Neutrophil (primary cell): Measurements from ENCODE around the gene SND1.
A peak's percentile ranks its signal among the peaks of the same experiment; 100 is the strongest.

Experiments
- H3K27ac ChIP-seq: fragments of 200-600 bp; sonication (generic); 2 replicates; pipeline ENCODE4 v1.5.1; 2016; ENCODE audit warnings: mild to moderate bottlenecking, moderate library complexity
- H3K27me3 ChIP-seq: fragments of 200-600 bp; sonication (generic); 2 replicates; pipeline ENCODE4 v1.6.0; 2016; ENCODE audit warnings: mild to moderate bottlenecking
- H3K36me3 ChIP-seq: fragments of 200-600 bp; sonication (generic); 2 replicates; pipeline ENCODE4 v1.5.1; 2017
- H3K4me1 ChIP-seq, 2 experiments: fragments of 200-600 bp in 1 of 2; sonication (generic) in 1 of 2; 1 replicate in 1 of 2; 2 replicates in 1 of 2; pipeline versions ENCODE4 v1.5.1 to v1.6.1; 2013 to 2016; ENCODE audit warnings: low read depth in 1 of 2, low read length in 1 of 2, mild to moderate bottlenecking in 1 of 2, moderate library complexity in 1 of 2; ENCODE audit not compliant: control insufficient read depth in 1 of 2, insufficient read depth in 1 of 2
- H3K4me3 ChIP-seq, 2 experiments: fragments of 200-600 bp in 1 of 2; sonication (generic) in 1 of 2; 1 replicate in 1 of 2; 2 replicates in 1 of 2; pipeline ENCODE4 v1.5.1; 2013 to 2016; ENCODE audit warnings: low read depth in 1 of 2, low read length in 1 of 2, mild to moderate bottlenecking in 1 of 2, moderate library complexity in 1 of 2
- H3K9me3 ChIP-seq: fragments of 200-600 bp; sonication (generic); 2 replicates; pipeline ENCODE4 v1.5.1; 2016
- TF ChIP-seq, protein P1 (sequence below): fragments of 200-600 bp; sonication (generic); IDR thresholded peaks from 2 replicates; pipeline ENCODE4 v1.5.1; 2016; ENCODE audit warnings: antibody characterized with exemption

SND1 gene

DNA sequence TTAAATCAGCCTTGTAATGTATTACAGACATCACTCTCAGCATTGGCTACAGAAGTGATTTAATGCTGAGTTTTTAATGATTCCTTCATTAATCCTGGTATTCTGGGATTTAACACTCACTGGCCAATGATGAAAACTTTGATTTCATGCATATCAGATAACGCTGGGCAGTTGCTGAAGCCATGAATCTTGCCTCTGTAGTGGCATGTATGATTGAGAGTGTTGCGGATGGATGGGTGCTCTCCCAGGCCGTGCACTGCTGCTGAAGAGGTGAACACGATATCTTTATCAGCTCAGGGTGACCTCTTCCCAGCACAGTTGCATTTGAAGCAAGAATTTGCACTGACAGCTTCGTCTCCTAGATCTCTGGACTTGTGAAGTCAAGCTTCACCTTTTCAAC, 210.5 kb downstream of the SND1 start:
- no peak overlapping the region for H3K27ac ChIP-seq
- TF ChIP-seq, protein P1, sequence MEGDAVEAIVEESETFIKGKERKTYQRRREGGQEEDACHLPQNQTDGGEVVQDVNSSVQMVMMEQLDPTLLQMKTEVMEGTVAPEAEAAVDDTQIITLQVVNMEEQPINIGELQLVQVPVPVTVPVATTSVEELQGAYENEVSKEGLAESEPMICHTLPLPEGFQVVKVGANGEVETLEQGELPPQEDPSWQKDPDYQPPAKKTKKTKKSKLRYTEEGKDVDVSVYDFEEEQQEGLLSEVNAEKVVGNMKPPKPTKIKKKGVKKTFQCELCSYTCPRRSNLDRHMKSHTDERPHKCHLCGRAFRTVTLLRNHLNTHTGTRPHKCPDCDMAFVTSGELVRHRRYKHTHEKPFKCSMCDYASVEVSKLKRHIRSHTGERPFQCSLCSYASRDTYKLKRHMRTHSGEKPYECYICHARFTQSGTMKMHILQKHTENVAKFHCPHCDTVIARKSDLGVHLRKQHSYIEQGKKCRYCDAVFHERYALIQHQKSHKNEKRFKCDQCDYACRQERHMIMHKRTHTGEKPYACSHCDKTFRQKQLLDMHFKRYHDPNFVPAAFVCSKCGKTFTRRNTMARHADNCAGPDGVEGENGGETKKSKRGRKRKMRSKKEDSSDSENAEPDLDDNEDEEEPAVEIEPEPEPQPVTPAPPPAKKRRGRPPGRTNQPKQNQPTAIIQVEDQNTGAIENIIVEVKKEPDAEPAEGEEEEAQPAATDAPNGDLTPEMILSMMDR: no peak

DNA sequence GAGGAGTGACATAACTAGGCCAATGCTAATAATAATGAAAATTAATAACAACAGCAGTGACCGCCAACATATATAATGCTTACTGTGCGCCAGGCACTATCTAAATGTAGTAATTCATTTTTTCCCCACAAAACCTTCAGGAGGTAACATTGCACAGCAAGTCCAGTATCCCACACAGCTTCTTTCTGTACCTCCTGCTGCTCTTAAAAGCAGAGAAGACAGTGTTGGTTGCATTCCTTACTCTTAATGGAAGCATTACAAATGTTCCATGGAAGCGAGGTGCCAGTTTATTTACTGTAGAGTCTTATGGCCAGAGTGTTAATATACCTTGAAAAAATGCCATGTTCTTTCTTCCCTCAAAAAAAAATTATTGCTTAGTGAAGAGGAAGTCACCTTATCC, 211.1 kb downstream of the SND1 start:
- TF ChIP-seq, protein P1: no peak
- Histone ChIP-seq H3K4me1 (peaks cover 0 to 2% of the 10 kb centered on the region in 2 experiments), H3K27ac (no peak overlapping the region)

More for the DNA sequence above, 210.5 kb downstream of the SND1 start:
- Histone ChIP-seq H3K27me3 (no peaks in the 10 kb centered on the region), H3K4me3 (no peak overlapping the region), H3K9me3 (no peaks in the 10 kb centered on the region), H3K4me1 (peaks cover 0 to 2% of the 10 kb centered on the region in 2 experiments), H3K36me3 (no peaks in the 10 kb centered on the region)

DNA sequence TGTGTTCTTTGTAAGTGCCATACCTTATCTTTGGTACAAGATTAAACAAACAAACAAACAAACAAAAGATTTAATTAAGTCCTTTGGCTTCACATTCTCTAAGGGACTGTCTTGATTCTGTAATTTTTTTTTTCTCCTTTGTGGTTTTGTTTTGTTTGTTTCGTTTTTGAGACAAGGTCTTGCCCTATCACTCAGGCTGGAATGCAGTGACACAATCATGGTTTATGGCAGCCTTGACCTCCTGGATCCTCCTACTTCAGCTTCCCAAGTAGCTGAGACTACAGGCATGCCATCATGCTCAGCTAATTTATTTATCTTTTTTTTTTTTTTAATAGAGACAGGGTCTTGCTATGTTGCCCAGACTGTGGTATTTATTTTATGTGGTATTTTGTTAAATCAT, 213.5 kb downstream of the SND1 start:
- Histone ChIP-seq H3K9me3 (no peaks in the 10 kb centered on the region), H3K4me1 (peaks cover 10 to 13% of the 10 kb centered on the region in 2 experiments), H3K36me3 (no peaks in the 10 kb centered on the region), H3K27ac (no peak overlapping the region), H3K4me3 (no peak overlapping the region), H3K27me3 (no peaks in the 10 kb centered on the region)
- TF ChIP-seq, protein P1: no peak

More for the DNA sequence above, 211.1 kb downstream of the SND1 start:
- Histone ChIP-seq H3K4me3 (no peak overlapping the region), H3K9me3 (no peaks in the 10 kb centered on the region), H3K36me3 (no peaks in the 10 kb centered on the region), H3K27me3 (no peaks in the 10 kb centered on the region)

GRCh38 chr7:127870231-127870907, 218.4 kb downstream of the SND1 start:
- peaks cover 26 to 29% of the 10 kb centered on the region in 2 experiments for H3K4me1 ChIP-seq
- TF ChIP-seq, protein P1: no peak
- peak overlapping the region in 1 of 2 experiments; percentile 1 for H3K4me3 ChIP-seq

GRCh38 chr7:127871226-127871625, 219.2 kb downstream of the SND1 start:
- peaks cover 26 to 33% of the 10 kb centered on the region in 2 experiments for H3K4me1 ChIP-seq
- H3K27ac ChIP-seq: peak overlapping the region; percentile 47
- no peaks in the 10 kb centered on the region for H3K27me3 ChIP-seq
- H3K36me3 ChIP-seq: no peaks in the 10 kb centered on the region
- no peak overlapping the region for H3K4me3 ChIP-seq
- TF ChIP-seq, protein P1: no peak
- no peaks in the 10 kb centered on the region for H3K9me3 ChIP-seq

More at GRCh38 chr7:127870231-127870907, 218.4 kb downstream of the SND1 start:
- Histone ChIP-seq H3K27ac (peak overlapping the region; percentile 47), H3K27me3 (no peaks in the 10 kb centered on the region), H3K36me3 (no peaks in the 10 kb centered on the region), H3K9me3 (no peaks in the 10 kb centered on the region)
